ENCODE results near the gene IL1RL2.

Gene IL1RL2

GRCh38 chr2:102238778-102239177 is 52.0 kb downstream of the IL1RL2 start:
- DNase-seq: no peak

- no peak for DNase-seq
These were observed 52.5 kb downstream of the IL1RL2 start for GRCh38 chr2:102239344-102239743.

- peak; percentile 91 for DNase-seq
These were observed 54.0 kb downstream of the IL1RL2 start for GRCh38 chr2:102240640-102241370.

DNA sequence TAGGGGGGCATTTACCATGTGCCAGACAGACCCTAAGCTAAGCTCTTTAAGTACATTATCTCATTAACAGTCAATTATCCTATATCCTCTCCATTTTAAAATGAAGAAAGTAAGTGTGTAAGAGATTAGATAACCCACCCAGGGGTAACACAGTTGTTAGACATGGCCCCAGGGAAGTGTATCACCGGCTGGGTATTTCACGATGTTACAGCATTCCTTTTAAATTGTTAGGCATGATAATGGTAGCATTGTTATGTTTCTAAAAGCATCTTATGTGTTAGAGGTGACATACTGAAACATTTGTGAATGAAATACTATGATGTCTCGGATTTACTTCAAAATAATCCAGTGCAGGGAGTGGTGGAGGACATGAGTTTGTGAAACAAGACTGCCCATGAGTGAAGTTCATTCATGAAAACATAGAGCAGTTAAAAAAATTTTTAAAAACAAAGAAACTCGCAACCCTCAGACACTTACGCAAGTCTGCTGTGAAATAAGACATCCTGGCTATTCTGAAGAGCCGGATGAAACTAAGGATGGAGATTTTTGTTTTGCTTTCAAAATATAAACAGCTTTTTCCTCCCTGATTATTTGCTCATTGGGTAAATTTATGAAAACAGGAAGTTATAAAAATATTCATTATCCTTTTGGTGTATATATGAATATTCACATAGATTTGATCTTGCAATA is 54.9 kb downstream of the IL1RL2 start:
- DNase-seq: no peak

GRCh38 chr2:102245266-102246151 is 58.7 kb downstream of the IL1RL2 start:
- DNase-seq: peak; percentile 73

GRCh38 chr2:102250278-102250821 is 63.5 kb downstream of the IL1RL2 start:
- DNase-seq: no peak

- peak; percentile 41 for DNase-seq
These were observed 64.4 kb downstream of the IL1RL2 start for GRCh38 chr2:102251042-102251848.

GRCh38 chr2:102251849-102252203 is 65.0 kb downstream of the IL1RL2 start:
- DNase-seq: no peak

DNA sequence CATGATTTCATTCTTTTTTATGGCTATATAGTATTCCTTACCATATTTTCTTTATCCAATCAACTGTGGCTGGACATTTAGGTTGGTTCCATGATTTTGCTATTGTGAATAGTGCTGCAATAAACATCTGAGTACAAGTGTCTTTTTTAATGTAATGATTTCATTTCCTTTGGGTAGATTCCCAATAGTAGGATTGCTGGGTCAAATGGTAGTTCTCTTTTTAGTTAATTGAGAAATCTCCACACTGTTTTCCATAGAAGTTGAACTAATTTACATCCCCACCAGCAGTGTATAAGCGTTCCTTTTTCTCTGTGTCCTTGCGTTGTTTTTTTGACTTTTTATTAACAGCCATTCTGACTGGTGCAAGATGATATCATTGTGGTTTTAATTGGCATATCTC is 65.4 kb downstream of the IL1RL2 start:
- no peak for DNase-seq

- DNase-seq: no peak
These were observed 66.4 kb downstream of the IL1RL2 start for GRCh38 chr2:102253140-102253752.

DNA sequence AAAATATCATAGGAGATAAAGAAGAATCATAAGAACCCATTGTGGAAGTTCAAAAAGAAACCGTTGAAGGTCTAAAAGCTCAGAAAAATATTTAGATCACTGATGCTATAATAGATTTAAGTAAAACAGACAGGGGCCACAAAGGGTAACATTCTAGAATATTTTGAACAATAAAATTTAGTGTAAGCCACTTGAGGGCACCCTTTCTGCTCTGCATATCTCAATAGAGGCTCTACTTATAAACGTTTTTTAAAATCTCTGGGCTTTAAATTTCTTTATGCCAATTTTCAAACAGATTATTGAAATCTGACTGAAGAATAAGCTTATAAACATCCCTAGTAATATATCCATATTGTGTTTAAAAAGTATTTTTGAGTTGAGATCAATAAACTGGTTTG is 66.9 kb downstream of the IL1RL2 start:
- no peak for DNase-seq

GRCh38 chr2:102256276-102256675 is 69.5 kb downstream of the IL1RL2 start:
- DNase-seq: no peak

DNA sequence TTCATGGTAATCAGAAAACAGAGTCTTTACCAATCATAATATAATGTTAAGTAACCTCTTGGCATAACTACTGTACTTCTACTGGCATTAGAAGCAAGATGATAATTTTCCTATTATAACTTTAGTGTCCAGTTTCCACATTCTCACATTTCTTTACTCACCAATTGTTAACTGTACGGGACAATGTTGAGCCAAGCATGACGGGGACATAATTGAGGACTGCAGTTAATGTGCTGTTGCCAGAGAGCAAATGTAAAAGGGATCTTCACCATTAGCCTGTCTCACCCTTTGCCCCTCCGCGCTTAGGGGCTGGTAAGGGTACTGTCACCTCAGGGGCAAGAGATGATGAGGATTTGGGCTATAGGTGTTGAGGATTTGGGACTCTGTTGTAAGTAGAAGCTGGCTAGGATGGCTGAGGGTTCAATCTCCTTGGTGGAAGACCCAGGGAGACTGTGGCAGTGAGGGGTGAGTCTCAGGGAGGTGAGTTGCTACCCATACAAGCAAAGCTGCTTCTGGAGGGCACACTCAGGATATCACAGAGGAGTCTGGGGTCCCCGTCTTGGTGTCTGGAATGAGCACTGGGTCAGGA is 70.1 kb downstream of the IL1RL2 start:
- no peak for DNase-seq

DNA sequence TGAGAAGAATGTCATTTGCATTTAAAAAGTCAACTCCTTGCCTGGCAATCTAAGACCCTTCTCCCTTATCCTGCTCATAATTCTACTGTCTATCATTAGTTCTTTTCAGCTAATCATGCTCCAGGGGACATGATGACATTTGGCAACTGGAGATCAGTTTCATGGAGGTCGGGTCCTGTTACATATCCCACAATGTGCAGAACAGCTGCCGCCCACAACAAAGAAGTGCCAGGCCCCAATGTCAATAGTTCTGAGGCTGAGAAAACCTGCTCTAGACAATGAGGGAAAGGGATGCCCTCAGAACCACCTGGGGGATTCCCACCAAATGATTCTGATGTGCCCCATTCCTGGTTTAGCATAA is 71.2 kb downstream of the IL1RL2 start:
- DNase-seq: no peak

DNA sequence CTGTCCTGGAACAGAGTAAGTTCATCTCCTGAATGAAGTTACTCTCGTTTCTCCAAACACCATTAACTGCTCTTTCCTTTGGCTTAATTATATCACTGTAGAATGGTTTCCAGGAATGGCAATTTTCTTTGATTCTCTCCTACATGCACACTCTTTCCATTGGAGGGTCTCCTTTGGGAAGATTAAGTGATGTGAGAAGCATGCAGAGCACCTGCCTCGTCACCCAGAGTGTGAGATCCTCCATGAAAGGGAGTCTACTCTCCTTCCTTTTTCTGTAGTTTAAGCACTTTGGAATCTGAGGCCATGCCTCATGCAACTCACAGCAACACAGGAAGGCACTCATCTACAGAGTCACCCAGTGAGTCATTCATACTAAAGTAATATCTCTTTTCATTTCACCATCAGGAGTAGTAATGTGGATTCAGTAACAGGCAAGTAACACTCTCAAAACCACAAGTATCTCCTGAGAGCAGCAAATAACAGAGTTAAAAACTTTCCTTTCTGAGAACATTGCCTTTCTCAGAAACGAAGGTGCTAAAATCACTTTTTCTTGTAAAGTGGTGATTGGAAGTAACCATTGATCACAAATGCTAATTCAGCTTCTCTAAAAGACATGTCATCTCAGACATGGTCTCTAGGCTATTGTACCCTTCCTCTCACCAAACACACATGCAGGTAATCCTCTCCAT is 71.7 kb downstream of the IL1RL2 start:
- peak; percentile 98 for DNase-seq

GRCh38 chr2:102261467-102262135 is 74.8 kb downstream of the IL1RL2 start:
- DNase-seq: no peak

GRCh38 chr2:102262216-102263129 is 75.7 kb downstream of the IL1RL2 start:
- no peak for DNase-seq

- no peak for DNase-seq
These were observed 78.1 kb downstream of the IL1RL2 start for GRCh38 chr2:102264952-102265351.

DNA sequence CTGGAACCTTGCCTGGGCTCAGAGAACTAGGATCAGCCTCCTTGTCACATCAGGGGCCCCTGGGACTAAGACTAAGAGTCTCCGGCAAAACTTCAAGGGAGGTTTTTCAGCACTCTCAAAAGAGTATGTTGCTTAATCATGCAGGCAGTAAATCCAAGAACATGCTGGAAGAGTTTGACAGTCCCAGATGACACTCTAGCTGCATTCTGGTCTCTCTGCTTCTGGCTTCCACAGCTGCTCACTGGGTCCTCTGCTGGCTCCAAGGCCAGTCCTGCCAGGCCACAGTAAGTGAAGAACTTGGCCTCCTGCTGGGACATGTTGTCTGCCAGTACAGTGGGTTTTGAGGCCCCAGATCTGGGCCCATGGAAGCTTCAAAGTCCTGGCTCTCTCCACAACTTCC is 79.4 kb downstream of the IL1RL2 start:
- DNase-seq: peak; percentile 73

Data from fibroblast of skin of scalp (primary cell).